Tibial nerve (tissue), 4 donors: ENCODE data around the gene KRT13.

ENCODE experiments used
- EP300 ChIP-seq, 2 donors: sonication (generic); formaldehyde crosslinking; IDR thresholded peaks; one replicate each; pipeline ENCODE4 v1.6.1; 2017; ENCODE audit warnings: antibody characterized with exemption in 2 of 2, mild to moderate bottlenecking in 1 of 2
- POLR2A ChIP-seq, 2 donors: fragments of 450-650 bp; IDR thresholded peaks; one replicate each; pipeline ENCODE4 v1.6.1; 2017; ENCODE audit warnings: antibody characterized with exemption in 2 of 2, mild to moderate bottlenecking in 2 of 2, moderate library complexity in 2 of 2
- TF ChIP-seq, protein P1 (sequence below), 5 experiments: fragments of 200-600 bp in 3 of 5; fragments of 450-650 bp in 2 of 5; sonication (generic) in 3 of 5; IDR thresholded peaks; one replicate each; pipeline ENCODE4 v1.5.1; 2016 to 2019; ENCODE audit warnings: antibody characterized with exemption in 5 of 5, mild to moderate bottlenecking in 3 of 5, moderate library complexity in 2 of 5

DNA sequence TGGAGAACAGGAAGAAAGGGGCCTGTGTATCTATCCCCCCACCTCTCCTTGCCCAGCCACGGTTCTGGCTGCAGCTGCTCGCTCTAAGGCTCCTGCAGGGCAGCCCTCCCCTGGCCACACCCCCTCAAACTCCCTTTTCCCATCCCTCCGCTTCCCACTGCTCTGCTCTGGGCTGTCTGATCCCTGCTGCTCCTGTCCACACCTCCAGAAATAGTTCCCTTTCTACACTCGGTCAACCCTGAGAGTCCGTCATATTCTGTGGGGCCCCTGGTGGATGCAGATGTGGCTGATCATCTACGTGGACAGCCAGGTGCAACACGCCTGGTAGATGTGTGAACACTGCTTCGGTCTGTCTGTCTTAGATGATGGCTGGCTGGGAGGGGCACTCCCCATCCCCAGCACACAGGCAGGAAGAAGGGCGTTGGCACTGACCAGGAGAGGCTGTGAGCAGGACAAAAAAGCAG lies 42.0 kb upstream of the KRT13 start:
- no peak for TF ChIP-seq POLR2A (IDR thresholded peaks at IDR 0.05)
- TF ChIP-seq, protein P1, sequence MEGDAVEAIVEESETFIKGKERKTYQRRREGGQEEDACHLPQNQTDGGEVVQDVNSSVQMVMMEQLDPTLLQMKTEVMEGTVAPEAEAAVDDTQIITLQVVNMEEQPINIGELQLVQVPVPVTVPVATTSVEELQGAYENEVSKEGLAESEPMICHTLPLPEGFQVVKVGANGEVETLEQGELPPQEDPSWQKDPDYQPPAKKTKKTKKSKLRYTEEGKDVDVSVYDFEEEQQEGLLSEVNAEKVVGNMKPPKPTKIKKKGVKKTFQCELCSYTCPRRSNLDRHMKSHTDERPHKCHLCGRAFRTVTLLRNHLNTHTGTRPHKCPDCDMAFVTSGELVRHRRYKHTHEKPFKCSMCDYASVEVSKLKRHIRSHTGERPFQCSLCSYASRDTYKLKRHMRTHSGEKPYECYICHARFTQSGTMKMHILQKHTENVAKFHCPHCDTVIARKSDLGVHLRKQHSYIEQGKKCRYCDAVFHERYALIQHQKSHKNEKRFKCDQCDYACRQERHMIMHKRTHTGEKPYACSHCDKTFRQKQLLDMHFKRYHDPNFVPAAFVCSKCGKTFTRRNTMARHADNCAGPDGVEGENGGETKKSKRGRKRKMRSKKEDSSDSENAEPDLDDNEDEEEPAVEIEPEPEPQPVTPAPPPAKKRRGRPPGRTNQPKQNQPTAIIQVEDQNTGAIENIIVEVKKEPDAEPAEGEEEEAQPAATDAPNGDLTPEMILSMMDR (IDR thresholded peaks at IDR 0.05): no peak
- TF ChIP-seq EP300 (IDR thresholded peaks at IDR 0.05): no peak
